ENCODE data around the gene SLC4A1.
A peak's percentile ranks its signal among the peaks of the same experiment; 100 is the strongest.

DNA sequence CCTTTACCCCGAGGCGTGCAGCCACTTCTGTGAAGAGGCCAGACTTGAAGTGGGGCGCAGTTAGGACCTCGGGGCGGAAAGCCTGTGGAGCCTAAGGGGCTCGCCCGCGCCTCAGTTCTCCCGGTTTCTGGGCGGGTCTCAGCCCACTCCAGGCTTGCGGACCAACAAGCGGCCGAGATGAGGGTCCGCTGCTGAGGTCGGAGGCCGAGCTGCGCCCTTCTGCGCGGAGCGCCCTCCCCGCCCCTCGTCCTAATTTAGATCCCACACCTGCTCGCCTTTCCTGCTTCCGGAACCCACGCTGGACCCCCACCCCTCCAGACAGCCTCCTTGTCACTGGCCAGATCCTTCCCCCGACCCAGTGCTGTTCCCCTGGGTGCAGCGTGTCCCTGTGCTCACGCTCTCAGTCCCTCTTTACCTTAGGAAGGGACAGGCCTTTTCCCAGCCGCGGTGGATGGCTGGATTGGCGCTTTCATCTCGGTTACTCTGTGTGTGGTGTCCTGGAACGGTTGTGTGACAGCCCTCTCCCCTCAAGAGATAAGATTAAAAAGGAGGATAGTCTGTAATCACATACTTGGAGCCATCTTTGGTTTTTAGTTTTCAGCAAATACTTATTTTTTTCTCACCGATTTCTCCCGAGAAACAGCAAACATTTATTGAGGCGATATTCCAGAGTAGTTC lies 67.3 kb downstream of the SLC4A1 start:
- TF ChIP-seq, protein P1, sequence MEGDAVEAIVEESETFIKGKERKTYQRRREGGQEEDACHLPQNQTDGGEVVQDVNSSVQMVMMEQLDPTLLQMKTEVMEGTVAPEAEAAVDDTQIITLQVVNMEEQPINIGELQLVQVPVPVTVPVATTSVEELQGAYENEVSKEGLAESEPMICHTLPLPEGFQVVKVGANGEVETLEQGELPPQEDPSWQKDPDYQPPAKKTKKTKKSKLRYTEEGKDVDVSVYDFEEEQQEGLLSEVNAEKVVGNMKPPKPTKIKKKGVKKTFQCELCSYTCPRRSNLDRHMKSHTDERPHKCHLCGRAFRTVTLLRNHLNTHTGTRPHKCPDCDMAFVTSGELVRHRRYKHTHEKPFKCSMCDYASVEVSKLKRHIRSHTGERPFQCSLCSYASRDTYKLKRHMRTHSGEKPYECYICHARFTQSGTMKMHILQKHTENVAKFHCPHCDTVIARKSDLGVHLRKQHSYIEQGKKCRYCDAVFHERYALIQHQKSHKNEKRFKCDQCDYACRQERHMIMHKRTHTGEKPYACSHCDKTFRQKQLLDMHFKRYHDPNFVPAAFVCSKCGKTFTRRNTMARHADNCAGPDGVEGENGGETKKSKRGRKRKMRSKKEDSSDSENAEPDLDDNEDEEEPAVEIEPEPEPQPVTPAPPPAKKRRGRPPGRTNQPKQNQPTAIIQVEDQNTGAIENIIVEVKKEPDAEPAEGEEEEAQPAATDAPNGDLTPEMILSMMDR (conservative IDR thresholded peaks at IDR 0.05; ENCODE audit: low read depth in 2 of 2), result no peak
- TF ChIP-seq EZH2phosphoT487 (IDR thresholded peaks at IDR 0.05; ENCODE audit: unreplicated experiment) (no peak), JUNB (IDR thresholded peaks at IDR 0.05; ENCODE audit: unreplicated experiment) (no peak), POLR2AphosphoS5 (IDR thresholded peaks at IDR 0.05; ENCODE audit: low read depth) (peak; percentile 59), EZH2 (IDR thresholded peaks at IDR 0.05; ENCODE audit: low read depth, unreplicated experiment) (no peak)
- TF ChIP-seq, protein P2, sequence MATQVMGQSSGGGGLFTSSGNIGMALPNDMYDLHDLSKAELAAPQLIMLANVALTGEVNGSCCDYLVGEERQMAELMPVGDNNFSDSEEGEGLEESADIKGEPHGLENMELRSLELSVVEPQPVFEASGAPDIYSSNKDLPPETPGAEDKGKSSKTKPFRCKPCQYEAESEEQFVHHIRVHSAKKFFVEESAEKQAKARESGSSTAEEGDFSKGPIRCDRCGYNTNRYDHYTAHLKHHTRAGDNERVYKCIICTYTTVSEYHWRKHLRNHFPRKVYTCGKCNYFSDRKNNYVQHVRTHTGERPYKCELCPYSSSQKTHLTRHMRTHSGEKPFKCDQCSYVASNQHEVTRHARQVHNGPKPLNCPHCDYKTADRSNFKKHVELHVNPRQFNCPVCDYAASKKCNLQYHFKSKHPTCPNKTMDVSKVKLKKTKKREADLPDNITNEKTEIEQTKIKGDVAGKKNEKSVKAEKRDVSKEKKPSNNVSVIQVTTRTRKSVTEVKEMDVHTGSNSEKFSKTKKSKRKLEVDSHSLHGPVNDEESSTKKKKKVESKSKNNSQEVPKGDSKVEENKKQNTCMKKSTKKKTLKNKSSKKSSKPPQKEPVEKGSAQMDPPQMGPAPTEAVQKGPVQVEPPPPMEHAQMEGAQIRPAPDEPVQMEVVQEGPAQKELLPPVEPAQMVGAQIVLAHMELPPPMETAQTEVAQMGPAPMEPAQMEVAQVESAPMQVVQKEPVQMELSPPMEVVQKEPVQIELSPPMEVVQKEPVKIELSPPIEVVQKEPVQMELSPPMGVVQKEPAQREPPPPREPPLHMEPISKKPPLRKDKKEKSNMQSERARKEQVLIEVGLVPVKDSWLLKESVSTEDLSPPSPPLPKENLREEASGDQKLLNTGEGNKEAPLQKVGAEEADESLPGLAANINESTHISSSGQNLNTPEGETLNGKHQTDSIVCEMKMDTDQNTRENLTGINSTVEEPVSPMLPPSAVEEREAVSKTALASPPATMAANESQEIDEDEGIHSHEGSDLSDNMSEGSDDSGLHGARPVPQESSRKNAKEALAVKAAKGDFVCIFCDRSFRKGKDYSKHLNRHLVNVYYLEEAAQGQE (IDR thresholded peaks at IDR 0.05; ENCODE audit: unreplicated experiment), result no peak
- TF ChIP-seq, protein P3, sequence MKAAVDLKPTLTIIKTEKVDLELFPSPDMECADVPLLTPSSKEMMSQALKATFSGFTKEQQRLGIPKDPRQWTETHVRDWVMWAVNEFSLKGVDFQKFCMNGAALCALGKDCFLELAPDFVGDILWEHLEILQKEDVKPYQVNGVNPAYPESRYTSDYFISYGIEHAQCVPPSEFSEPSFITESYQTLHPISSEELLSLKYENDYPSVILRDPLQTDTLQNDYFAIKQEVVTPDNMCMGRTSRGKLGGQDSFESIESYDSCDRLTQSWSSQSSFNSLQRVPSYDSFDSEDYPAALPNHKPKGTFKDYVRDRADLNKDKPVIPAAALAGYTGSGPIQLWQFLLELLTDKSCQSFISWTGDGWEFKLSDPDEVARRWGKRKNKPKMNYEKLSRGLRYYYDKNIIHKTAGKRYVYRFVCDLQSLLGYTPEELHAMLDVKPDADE (IDR thresholded peaks at IDR 0.05), result no peak

All from GM23338 (cell line).